Epithelial cell of esophagus (primary cell): ENCODE results near the gene ALDH1L2.
"Not testable (repeated sequence)": the region's sequence is repeated elsewhere in the genome, so short reads cannot be mapped to it uniquely, and the experiment has no call there.

Experiments
- DNase-seq: peaks from one replicate; pipeline ENCODE4 v3.0.0; 2010; ENCODE audit warnings: low read depth
- H3K4me3 ChIP-seq: 2 replicates; pipeline ENCODE4 v1.5.1; 2011; ENCODE audit warnings: mild to moderate bottlenecking, low read length, control low read depth
- TF ChIP-seq, protein P1 (sequence below): IDR thresholded peaks from 2 replicates; pipeline ENCODE4 v1.5.1; 2011; ENCODE audit warnings: low read depth, mild to moderate bottlenecking, low read length, control low read depth, inconsistent platforms; ENCODE audit not compliant: insufficient read depth; ENCODE audit errors: missing control alignments

ALDH1L2 gene

GRCh38 chr12:105100207-105100985, 16.1 kb upstream of the ALDH1L2 start:
- TF ChIP-seq, protein P1, sequence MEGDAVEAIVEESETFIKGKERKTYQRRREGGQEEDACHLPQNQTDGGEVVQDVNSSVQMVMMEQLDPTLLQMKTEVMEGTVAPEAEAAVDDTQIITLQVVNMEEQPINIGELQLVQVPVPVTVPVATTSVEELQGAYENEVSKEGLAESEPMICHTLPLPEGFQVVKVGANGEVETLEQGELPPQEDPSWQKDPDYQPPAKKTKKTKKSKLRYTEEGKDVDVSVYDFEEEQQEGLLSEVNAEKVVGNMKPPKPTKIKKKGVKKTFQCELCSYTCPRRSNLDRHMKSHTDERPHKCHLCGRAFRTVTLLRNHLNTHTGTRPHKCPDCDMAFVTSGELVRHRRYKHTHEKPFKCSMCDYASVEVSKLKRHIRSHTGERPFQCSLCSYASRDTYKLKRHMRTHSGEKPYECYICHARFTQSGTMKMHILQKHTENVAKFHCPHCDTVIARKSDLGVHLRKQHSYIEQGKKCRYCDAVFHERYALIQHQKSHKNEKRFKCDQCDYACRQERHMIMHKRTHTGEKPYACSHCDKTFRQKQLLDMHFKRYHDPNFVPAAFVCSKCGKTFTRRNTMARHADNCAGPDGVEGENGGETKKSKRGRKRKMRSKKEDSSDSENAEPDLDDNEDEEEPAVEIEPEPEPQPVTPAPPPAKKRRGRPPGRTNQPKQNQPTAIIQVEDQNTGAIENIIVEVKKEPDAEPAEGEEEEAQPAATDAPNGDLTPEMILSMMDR = no peak
- no peak overlapping the region for H3K4me3 ChIP-seq
- peak; percentile 68 for DNase-seq

DNA sequence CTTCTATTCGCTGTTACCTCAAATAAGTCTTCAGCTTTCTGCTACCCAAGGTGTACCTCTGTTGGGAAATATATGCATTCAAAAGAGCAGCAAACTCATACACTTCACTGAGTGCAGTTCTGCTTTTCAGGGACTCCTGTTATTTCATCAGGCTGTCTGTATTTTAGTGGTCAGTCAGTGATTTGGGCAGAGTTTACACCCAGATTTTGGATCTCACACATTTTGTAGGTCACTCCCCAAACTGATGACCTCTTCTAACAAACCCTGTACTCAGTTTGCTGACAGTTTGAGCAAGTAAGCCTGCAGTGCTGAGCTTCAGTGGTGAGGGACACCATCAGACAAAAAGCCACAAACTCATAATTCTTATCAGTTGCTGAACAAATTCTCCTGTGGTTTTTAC, 15.1 kb upstream of the ALDH1L2 start:
- TF ChIP-seq, protein P1 = no peak
- DNase-seq = no peak
- H3K4me3 ChIP-seq = no peak overlapping the region

DNA sequence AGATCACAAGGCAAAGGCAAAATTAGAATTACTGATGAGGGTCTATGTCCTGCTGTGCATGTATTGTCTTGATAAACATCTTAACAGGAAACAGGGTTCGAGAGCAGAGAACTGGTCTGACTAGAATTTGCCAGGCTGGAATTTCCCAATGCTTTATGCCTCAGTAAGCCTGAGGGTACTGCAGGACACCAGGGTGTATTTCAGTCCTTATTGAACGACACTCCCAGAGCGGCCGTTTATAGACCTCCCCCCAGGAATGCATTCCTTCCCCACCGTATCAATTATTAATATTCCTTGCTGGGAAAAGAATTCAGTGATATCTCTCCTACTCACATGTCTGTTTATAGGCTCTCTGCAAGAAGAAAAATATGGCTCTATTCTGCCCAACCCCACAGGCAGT, 11.1 kb upstream of the ALDH1L2 start:
- H3K4me3 ChIP-seq, DNase-seq: not testable (repeated sequence)

DNA sequence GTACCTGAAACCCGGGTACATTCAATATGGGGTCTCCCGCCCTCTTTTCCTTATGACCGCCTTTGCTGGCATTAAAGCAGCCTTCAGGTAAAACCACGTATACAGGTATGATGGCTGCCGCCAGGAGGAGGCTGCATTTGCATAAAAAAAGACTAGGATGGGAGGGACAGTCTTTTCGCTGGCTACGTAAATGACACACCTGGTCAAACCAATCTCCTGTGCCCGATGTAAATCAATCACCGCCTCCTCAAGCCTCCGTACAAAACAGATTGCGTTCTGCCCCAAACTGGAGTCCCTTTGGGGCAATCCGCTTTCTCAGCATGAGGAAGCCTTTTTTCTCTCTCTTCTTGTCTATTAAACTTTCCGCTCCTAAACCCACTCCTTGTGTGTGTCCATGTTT, 8.1 kb upstream of the ALDH1L2 start:
- DNase-seq = peak; percentile 88
- TF ChIP-seq, protein P1 = peak; percentile 27
- H3K4me3 ChIP-seq = peak overlapping the region; percentile 42

DNA sequence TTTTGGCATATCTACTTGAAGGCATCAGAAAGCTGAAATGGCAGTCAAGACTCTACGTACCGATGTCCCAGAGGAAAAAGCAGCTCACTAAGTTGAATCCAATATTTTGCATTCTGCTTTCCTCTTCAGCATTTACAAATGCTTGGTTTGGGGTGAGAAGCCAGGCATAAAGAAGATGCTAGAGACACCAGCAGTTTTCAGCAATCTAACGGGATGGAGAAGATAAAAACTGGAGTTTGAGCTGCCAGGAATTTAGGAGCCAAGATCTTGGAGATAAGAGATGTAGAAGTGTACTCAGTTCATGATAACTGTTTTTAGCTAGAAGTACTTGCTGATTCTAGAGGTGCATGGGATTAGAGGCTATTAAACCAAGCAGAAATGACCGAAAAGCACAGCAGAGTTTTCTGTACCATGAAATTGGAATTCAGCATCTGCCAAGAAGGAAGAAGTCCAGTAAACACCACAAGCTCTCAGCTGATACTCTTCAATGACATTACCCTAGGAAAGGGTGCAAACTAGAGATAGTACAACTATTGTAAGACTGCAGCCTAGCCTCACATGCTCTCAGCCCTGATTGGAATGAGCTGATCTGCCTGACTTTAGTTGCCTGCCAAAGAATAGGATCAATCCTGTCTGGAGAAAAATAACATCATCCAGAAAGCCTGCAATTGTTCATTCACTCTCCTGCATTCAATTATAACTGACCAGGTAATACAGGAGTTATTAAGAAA, 7.4 kb upstream of the ALDH1L2 start:
- TF ChIP-seq, protein P1 = no peak
- DNase-seq = no peak
- H3K4me3 ChIP-seq = peak overlapping the region; percentile 42

DNA sequence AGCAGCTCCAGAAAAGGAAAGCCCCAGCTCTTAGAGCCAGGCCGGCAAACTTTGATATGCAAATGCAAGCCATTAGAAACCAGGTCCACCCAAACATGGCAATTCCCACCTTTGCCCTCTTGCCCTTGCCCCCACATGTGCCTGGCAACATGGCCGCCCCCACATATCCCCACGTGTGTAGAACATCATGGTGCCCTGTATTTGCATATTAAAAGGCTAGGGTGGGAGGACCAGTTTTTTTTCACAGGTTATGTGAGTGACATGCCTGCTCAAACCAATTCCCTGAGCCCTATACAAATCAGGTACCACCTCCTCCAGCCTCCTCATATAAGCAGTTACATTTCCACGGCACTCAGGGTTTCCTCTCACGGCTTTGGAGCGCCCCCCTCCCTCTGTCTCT, 6.1 kb upstream of the ALDH1L2 start:
- TF ChIP-seq, protein P1 = no peak

DNA sequence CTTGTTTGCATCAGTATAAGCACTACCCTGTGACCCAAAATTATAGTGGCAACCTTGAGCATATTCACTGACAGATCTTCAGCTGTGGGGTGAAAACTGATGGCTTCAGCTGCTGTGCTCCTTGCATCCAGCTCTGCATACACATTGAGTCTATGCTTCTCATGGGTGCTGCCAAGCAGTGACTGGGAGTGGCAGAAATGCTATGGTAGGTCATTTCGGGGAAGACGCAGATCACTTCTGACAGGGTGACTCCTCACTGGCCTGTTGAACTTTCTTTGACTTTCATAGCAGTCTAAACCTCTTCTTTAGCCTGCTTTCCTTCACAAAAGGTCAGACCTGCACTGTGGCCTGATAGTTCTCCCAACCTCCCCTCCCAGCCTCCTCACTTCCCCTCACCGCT, 5.6 kb upstream of the ALDH1L2 start:
- DNase-seq = no peak
- TF ChIP-seq, protein P1 = no peak
- H3K4me3 ChIP-seq = no peak overlapping the region

More for the DNA sequence above, 6.1 kb upstream of the ALDH1L2 start:
- DNase-seq = no peak
- no peak overlapping the region for H3K4me3 ChIP-seq
